SK-N-MC (cell line): ENCODE measurements around the gene TARBP1.

ENCODE experiments used
- EZH2 ChIP-seq: fragments of 200-600 bp; sonication (generic); IDR thresholded peaks from one replicate; pipeline ENCODE4 v1.6.1; 2017; ENCODE audit warnings: antibody characterized with exemption
- FOXP2 ChIP-seq: optimal IDR thresholded peaks from 2 replicates; pipeline ENCODE3; 2011; ENCODE audit warnings: mild to moderate bottlenecking, moderate library complexity; ENCODE audit not compliant: insufficient read depth; ENCODE audit errors: extremely low read length, control extremely low read depth
- POLR2AphosphoS5 ChIP-seq: IDR thresholded peaks from 2 replicates; pipeline ENCODE4 v1.6.1; 2012; ENCODE audit warnings: mild to moderate bottlenecking, low read depth, low read length, borderline replicate concordance

DNA sequence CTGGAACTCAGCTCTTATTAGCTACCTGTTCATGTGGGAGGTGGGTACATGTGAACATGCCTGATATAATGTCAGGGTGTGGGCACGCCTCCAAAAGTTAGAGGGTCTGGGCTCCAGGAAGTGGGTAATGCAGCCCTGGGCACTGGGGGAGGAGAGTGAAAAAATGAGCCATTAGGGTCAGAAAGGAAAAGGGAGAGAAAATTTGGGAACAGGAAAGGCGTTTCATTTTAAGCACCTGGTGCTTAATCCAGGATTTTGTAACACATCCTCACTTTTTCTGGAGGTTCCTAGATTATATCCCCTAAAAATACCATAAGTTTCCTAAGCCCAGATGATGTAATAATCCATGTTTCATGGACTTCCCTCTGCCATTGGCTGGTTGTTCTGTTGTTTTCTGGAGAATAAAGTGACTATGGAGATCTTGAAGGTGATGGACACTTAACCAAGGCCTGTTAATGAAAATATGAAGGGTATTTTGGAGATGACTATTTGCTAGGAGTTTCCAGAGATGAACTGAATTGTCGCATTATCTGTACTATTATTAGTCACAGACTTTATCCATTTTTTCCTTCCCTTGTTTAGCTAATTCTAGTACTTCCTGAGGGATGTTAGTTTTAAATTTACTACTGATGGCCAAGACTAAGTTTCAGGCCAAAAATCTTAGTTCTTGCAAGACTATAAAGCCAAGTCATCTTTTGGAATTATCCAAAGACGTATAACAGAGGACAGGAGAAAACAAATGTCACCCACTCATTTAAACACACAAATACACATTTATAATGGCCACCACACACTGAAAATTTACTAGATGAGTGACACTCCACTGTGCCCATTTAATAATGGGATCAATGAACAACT lies 24.4 kb upstream of the TARBP1 start:
- TF ChIP-seq POLR2AphosphoS5 (no peak), EZH2 (no peak), FOXP2 (no peak)
